Jurkat, Clone E6-1 (cell line): ENCODE results near the gene EPN2.
"Not testable (repeated sequence)": the region's sequence is repeated elsewhere in the genome, so short reads cannot be mapped to it uniquely, and the experiment has no call there.

Experiments
- DNase-seq: peaks from one replicate; pipeline ENCODE4 v3.0.0-alpha.2; 2011; ENCODE audit warnings: low read depth, low spot score
- H3K4me3 ChIP-seq: 2 replicates; pipeline ENCODE4 v1.5.1; 2011; ENCODE audit warnings: mild to moderate bottlenecking, low read length, control low read depth, moderate library complexity

The EPN2 gene

DNA sequence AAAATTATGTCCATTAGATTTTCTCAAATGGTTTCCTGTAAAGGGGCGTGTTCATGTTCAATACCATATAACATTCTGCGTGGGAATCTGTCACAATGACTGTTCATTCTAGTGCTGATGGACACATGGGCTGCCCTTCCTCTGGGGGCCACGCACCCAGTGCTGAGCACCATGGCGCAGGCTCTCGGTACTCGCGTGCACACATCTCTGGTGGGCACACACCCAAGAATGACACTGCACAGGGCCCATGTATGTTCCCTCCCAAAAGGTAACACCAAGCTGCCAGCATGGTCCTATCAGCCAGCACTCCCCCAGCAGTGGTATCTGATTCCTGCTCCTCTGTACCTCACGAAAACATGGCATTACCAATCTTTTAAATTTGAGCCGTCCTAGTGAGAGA is 111.6 kb downstream of the EPN2 start:
- H3K4me3 ChIP-seq, result no peak overlapping the region
- DNase-seq, result no peak

DNA sequence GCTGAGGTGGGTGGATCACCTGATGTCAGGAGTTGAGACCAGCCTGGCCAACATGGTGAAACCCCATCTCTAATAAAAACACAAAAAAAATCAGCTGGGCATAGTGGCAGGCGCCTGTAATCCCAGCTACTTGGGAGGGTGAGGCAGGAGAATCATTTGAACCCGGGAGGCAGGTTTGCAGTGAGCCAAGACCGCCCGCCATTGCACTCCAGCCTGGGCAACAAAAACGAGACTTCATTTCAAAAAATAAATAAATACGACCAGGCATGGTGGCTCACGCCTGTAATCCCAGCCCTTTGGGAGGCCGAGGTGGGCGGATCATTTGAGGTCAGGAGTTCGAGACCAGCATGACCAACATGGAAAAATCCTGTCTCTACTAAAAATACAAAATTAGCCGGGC is 116.2 kb downstream of the EPN2 start:
- not testable (repeated sequence) for DNase-seq, H3K4me3 ChIP-seq

DNA sequence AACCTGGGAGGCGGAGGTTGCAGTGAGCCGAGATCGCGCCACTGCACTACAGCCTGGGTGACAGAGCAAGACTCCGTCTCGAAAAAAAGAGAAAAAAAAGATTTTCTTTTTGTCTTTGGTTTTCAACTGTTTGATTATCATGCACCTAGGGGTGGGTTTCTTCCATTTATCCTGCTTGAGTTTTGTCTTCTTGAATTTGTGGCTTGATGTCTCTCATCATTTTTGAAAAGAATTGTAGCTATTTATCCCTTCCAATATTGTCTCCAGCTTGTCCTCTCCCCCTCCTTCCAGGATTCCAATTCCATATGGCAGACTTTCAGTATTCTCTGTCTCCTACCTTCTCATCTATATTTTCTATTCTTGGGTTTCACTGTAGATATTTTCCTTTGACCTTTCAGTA is 117.6 kb downstream of the EPN2 start:
- DNase-seq, result no peak
- no peak overlapping the region for H3K4me3 ChIP-seq

DNA sequence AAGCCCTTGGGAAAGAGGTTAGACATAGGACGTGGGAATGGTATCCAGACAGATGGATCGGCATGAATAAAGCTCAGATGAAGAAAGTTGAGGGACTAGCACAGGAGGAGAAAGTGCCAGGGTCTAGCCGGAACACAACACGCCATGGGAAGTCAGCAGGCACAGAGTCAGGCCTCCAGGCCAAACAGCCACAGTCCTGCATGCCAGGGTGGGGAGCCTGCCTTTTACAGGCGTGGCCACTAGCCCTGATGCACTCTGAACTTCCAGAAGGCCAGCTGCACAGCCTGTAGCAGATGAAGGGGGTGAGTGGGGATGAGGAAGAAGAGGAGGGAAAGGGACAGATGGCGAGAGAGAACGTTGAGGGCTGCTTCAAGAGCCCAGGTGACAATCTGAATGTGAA is 120.2 kb downstream of the EPN2 start:
- DNase-seq, result no peak

DNA sequence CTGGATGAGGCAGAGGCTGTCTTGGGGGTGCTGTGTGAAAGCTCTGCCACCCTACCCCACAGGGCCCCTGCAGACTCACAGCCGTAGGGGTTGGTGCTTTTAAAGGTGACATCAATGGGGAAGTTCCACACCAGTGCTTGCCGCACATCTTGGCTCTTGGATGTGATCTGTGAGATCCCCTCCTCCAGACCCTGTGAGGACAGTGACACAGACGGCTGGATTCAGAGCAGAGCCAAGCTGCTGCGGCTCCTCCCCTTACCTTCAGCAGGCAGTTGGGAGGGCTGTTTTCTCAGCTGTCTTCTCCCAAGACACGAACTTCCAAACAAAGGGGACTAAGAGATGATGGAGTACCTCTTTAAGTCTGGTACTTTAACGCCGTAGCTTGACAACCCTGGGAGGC is 120.6 kb downstream of the EPN2 start:
- DNase-seq, result no peak
- no peak overlapping the region for H3K4me3 ChIP-seq

More for the DNA sequence above, 120.2 kb downstream of the EPN2 start:
- no peak overlapping the region for H3K4me3 ChIP-seq

DNA sequence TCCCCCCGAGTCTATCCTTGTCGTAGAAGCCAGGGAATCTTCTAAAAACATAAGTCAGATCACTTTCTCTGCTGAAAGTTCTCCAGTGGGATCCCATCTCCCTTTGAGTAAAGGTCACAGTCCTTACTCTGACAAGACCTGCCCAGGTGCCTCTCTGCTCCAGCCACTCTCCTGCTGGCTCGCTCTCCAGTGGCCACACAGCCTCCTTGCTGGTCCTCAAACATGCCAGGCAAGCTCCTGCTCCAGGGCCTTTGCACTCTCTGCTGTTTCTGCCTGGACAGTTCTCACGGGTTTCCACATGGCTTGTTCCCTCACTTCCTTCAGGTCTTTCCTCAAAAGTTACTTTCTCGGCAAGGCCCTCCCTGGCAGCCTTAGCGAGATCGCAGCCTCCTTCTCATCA is 122.0 kb downstream of the EPN2 start:
- no peak for DNase-seq
- H3K4me3 ChIP-seq, result no peak overlapping the region

DNA sequence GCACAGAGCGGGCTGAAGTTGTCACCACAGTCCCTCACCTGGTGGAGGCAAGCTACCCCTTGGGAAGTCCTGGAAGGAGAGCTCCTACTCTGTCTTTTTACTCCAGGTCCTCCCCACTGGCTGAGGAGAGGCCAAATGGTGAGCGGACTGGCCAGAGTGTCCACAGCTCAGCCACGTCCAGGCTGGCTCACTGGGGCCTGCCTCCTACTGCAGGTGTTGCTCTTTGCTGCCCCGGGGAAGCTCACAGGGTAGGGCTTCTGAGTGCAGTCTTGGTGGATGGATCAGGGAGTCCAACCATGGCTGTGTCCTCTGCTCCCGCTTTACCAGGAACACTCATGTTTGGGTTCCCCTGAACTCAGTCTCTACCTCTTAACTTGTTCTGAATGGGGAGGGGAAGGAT is 122.7 kb downstream of the EPN2 start:
- DNase-seq, result no peak
- no peak overlapping the region for H3K4me3 ChIP-seq

DNA sequence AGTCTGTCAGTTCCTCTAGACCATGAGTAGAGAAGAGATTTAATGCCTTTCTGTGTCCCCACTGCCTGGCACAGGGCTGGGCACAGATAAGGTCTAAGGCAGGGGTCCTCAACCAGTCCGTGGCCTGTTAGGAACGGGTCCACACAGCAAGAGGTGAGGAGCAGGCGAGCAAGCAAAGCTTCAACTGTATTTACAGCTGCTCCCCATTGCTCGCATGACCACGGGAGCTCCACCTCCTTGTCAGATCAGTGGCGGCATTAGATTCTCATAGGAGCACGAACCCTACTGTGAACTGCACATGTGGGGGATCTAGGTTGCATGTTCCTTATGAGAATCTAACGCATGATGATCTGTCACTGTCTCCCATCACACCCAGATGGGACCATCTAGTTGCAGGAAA is 123.6 kb downstream of the EPN2 start:
- H3K4me3 ChIP-seq, result no peak overlapping the region
- DNase-seq, result no peak

DNA sequence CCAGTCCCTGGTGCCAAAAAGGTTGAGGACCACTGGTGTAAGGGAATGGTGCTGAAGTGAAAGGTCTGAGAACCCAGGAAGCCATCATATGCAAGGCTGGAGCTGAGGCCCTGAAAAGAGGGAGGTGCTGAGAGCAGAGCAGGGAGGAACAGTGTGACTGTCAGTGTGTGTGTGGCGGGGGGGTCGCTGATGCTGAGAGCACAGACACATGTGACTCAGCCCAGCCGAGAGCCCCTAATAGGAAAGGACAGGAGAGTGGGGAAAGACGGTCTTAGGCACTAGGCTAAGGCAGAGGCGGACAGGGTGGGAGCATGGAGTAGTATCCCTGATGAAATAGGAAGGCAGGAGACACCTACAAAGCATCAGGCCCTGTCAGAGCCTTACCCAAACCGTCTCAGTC is 124.2 kb downstream of the EPN2 start:
- H3K4me3 ChIP-seq, result no peak overlapping the region
- no peak for DNase-seq

DNA sequence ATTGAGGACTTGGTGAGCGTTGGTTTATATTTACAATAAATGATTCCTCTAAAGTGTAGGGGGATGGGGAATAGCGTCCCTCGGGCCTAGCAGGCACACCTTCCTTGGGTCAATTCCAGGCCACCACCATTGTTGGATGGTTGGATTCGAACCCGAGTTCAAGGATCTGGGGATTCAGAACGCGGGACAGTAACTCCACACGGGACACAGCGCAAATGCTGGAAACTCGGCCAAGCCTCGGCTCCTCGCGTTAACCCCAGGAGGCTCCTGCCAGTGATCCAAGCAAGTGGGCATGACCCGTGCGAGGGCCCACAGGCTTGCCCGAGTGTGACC is 124.7 kb downstream of the EPN2 start:
- peak overlapping the region; percentile 63 for H3K4me3 ChIP-seq

DNA sequence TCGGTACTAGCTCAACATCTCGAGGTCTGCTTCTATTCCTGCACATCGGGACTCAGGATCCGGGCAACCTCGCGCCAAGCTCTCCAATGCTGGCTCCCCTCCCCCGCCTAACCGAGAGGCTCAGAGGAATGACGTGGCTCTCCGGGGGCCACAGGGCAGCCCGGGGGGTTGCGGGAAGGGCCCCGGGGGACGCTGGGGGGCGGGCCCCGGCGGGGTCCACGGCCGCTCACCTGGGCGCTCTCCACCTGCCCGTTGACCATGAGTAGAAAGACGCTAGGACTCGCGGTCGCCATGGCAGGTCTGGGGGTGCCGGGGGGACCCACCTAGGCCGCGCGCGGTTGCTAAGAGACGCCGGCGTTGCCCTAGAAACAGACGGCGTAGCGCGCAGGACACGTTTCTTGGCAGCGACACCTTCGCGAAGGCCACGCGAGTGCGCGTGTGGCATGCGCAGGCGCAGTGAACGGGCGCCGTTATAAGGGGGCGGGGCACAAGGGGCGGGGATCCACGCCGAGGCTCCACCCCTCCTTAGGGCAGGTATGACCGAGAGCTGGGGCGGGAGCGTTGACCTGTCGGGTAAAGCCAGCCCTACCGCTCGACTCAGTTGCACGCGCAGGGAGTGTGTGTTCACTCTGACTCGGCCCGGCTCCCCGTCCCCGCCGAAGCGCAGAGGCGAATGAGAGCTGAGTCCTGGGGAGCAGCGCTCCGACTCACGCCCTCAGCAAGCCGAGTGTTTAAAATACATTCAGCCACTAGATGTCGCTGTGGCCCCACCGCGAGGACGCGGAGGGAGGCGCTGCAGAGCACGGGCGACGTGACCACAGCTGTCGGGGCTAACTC is 125.3 kb downstream of the EPN2 start, which contains the start of gene B9D1:
TSS of gene B9D1 (minus strand) at position 447 of the 837 bp plus-strand sequence. CDS start at position 293, 154 bp downstream.
- DNase-seq, result peak; percentile 84
- peak within 1 kb of the TSS; percentile 63 for H3K4me3 ChIP-seq

More for the DNA sequence above, 124.7 kb downstream of the EPN2 start:
- no peak for DNase-seq

DNA sequence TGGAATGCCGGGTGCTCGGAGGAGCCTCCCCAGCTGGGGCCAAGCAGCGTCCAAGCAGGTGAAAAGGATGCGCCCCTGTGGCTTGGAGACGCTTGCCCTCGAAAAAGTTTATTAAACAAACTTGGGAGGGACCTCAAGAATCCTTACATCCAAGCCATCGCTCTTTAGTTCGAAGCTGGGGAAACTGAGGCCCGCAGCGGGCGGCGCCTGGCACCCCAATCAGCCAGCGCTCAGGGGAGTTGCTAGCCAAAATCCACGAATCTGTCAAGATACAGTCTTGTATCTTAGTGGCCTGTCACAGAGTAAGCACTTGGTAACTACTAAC is 125.9 kb downstream of the EPN2 start:
- peak overlapping the region; percentile 63 for H3K4me3 ChIP-seq
- DNase-seq, result no peak

DNA sequence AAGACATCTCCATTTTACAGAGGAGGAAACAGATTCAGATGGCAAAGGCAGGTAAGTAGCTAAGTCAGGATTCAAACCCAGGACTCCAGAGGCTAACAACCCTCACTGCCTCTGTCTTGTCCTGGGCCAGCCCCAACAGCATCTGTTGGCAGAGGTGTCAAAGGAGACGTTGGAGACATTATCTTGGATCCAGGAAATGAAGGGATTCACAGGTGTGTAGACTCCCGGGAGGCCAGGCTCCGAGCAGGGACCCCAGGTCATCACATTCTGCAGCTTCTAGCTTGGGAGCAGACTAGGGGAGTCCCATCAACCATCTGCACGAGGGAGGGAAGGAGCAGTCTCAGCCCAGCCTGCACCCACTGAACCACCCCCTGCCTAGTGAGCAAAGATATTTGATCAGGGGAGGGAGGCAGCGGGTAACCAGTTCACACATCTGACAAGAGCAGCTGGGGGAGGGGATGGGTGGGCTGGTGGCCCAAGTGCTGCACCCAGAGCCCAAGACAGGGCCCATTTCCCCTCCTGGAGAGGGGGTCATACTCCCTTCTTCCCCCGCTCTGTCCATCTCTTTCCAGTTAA is 126.4 kb downstream of the EPN2 start:
- DNase-seq, result no peak
- no peak overlapping the region for H3K4me3 ChIP-seq

DNA sequence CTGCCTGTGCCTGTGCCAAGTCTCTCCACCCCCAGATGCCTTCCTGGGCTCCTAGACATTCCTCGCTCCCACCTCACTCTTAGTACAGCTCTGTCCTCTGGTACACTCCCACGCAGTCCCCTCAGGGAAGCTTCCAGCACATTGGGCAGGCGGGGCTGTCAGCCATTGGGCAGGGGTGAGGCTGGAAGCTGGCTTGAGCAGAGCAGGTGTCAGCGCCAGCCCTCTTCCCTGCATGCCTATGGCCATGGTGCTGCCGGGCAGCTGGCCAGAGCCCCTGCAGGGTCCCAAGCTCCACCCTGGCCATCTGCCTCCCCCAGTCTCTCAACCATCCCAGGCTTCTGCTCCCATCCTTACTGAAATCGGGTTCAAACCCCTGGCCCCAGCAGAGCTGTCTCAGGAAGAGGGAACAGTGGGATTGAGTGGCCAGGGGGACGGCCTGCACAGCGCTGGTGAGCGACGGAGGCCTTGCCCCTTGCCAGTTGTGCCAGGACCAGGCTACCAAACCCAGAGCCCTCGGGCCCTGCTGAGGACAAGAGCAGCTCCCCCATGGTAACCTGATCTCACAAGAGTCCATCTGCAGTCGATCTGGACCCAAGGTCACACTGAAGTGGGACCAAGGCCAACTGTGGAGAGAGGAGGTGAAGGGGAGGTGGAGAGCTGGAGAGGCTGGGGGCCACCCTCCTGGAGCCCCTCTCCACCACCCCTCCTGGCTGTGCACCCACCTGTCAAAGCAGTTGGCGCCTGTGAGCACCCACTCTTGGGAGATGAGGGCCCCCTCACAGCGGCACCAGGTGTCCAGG is 127.7 kb downstream of the EPN2 start:
- DNase-seq, result no peak
- no peak overlapping the region for H3K4me3 ChIP-seq

DNA sequence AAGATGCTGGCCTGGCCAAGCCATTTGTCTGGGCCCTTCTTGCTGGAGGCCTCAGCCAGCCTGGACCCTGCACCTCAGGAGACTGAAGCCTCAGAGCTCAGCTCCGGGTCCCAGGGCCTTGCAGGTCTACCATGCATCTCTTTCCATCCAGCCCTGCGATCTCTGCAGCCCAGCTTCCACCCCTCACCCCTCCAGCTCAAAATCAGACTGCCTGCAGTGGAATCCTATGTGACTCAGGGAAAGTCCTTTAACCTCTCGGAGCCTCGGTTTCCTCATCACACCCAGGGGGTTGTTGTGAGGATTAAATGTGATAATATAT is 128.3 kb downstream of the EPN2 start:
- DNase-seq, result no peak
- H3K4me3 ChIP-seq, result no peak overlapping the region

DNA sequence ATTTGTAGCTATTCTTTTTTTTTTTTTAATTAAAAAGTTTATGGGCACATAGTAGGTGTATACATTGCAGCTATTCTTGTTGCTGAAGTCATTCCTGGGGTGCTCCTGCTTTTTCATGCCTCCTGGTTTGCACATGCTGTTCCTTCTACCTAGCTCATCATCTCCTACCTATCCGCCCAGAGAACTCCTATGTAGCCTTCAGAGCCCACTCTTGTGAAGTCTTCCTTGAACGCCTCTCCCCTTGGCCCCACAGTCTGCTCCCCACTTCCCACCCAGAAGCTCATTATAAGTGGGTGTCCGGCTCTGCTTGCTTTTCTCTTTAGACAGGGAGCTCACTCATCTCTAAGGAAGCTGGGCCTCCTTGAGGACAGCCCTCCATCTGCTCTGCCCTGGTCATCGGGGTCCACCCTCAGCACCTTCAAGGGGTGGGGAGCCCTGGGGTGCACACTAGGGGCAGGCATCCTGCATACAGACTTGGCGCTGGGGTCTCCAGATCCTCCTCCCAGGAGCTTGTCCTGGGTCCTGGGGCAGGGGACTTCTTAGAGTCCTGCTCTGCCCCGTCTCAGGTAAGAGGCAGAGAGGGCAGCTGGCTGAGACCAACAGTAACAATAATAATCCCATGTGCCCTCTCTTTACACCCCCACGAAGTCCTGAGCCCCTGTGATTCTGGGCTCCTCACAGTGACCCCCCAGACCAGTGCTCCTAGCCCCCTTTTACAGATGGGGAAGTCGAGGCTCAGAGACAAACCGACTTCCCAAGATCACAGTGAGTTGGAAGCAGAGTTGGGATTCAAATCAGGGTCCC is 128.9 kb downstream of the EPN2 start:
- DNase-seq, result no peak
- H3K4me3 ChIP-seq, result no peak overlapping the region

DNA sequence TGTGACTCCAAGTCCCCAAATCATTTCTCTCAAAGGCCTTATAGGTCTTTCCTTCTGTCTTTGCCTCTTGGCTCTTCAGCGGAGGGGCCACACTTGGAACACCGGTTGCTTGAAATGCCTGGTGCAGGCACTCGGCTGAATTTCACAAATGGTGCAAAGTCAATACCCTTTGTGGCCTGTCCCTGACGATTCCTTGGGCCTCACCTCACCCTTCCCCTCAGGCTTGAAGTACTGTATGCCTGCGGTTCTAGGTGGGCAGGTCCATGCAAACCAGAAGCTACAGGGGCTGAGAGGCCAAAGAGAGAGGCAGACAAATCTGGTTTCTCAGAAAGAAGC is 129.4 kb downstream of the EPN2 start:
- DNase-seq, result no peak
- H3K4me3 ChIP-seq, result no peak overlapping the region

DNA sequence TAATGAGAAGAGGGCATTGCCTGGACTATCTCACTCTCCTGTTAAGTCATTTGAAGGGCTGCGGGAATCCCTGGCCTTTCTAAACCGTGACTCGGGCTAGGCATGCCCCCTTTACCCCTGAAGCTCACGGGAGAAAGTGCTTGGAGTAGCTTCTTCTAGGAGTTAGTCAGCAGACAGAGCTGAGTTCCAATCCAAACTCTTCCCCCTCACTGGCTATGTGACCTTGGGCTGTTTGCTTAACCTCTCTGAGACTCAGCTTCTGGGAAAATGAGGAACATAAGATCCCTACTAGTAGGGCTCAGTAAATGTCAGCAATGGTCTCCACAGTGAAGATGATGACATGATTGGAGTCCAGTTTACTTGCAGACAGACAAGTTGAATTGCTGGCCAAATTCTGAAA is 131.1 kb downstream of the EPN2 start:
- DNase-seq, result no peak
- no peak overlapping the region for H3K4me3 ChIP-seq

DNA sequence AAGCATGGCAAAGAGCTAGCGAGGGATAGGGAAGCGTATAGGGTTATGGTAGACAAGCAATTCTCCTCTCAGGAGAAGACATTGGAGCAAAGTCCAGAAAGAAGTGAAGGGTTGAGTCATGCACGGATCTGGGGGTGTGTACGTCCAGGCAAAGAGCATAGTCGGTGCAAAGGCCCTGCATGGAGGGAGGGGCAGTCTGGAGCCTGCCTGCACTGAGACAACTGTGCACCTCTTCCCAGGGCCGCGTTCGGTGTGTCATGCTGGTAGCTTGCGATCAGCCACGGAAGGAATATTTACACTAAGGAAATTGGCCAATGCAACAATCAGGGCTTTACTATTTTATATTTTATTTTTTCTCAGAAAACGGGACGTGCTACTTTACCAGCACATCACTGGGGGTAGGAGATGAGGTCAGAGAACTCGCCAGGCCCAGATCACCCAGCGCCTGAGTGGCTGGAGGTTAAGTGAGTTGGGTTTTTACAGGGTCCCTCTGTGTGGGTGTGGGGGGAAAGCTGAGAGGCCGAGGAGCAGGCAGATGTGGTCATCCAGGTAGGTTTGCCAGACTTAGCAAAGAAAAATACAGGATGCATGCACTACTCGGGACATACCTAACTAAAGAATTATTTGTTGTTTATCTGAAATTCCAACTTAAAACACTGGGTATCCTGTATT is 132.1 kb downstream of the EPN2 start:
- no peak for DNase-seq
- no peak overlapping the region for H3K4me3 ChIP-seq
